LNCaP clone FGC (cell line): Measurements from ENCODE around the gene KRTAP12-3.
"Not testable (repeated sequence)": the region's sequence is repeated elsewhere in the genome, so short reads cannot be mapped to it uniquely, and the experiment has no call there.

Source experiments
- DNase-seq: peaks from one replicate; pipeline ENCODE4 v3.0.0-alpha.2; 2011; ENCODE audit warnings: low read depth
- H3K4me3 ChIP-seq: 2 replicates; pipeline ENCODE4 v1.5.1; 2011; ENCODE audit warnings: mild to moderate bottlenecking, low read depth, low read length, control low read depth
- CTCF ChIP-seq: IDR thresholded peaks from 2 replicates; pipeline ENCODE4 v1.5.1; 2012; ENCODE audit warnings: mild to moderate bottlenecking; ENCODE audit not compliant: control insufficient read depth, insufficient read depth; ENCODE audit errors: extremely low read depth

The KRTAP12-3 gene

GRCh38 chr21:44687671-44688070, 29.9 kb downstream of the KRTAP12-3 start:
- no peak for DNase-seq
- H3K4me3 ChIP-seq = no peak overlapping the region
- TF ChIP-seq CTCF = no peak

GRCh38 chr21:44689740-44690139, 32.0 kb downstream of the KRTAP12-3 start:
- H3K4me3 ChIP-seq = not testable (repeated sequence)

GRCh38 chr21:44691686-44692085, 34.0 kb downstream of the KRTAP12-3 start:
- no peak overlapping the region for H3K4me3 ChIP-seq
- TF ChIP-seq CTCF = no peak
- DNase-seq = no peak

More at GRCh38 chr21:44689740-44690139, 32.0 kb downstream of the KRTAP12-3 start:
- not testable (repeated sequence) for DNase-seq

- DNase-seq = no peak
- no peak for TF ChIP-seq CTCF
- H3K4me3 ChIP-seq = no peak overlapping the region
Observed at GRCh38 chr21:44692798-44693512, 35.2 kb downstream of the KRTAP12-3 start.

- DNase-seq = no peak
- TF ChIP-seq CTCF = no peak
- H3K4me3 ChIP-seq = no peak overlapping the region
Observed at GRCh38 chr21:44694776-44695175, 37.0 kb downstream of the KRTAP12-3 start.

- H3K4me3 ChIP-seq = no peak overlapping the region
- TF ChIP-seq CTCF = no peak
- DNase-seq = no peak
Observed at GRCh38 chr21:44695184-44695583, 37.5 kb downstream of the KRTAP12-3 start.

GRCh38 chr21:44695641-44696040, 37.9 kb downstream of the KRTAP12-3 start:
- DNase-seq = no peak
- H3K4me3 ChIP-seq = no peak overlapping the region
- TF ChIP-seq CTCF = no peak
